ENCODE results near the gene MRPL16. TPM values are rescaled to one million over a fixed set of nuclear protein-coding genes. Genes with fewer than 3 reads are reported as not detected.

Gene MRPL16
- total and polyA plus RNA-seq, 2 of the 13 experiments (the other 11 are each of a cell fraction or from before 2014, with no cell fraction given): 45.3 to 62.6 TPM

DNA sequence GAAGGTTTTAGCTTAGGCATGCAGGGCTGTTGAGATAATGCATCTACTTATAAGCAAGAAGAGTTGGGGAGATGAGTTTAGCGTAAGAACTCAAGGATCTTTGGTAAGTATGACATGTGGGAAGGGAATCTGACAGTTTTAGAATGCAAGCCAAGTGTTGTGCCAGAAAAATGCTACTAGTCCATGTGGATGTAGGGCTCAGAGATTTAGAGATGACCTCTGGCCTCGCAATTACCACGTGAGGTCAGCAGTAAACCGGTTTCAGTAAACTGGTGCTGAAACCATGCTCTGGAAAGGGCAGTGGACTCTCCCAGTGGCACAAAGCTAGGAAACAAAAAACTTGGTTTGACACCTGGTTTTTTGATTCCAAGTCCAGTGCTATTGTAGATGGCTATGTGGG, 18.9 kb downstream of the MRPL16 start:
- H3K36me3 ChIP-seq (replicated peaks in 1 of 2; ENCODE audit: control insufficient read depth in 1 of 2, insufficient read depth in 2 of 2, low read length in 2 of 2): peaks cover 20% of the 10 kb centered on the region in 2 experiments; a peak in 4 of 5 replicates
- ATAC-seq (no peak), FAIRE-seq (no peak), DNase-seq (ENCODE audit: low spot score) (no peak)
- BruUV-seq (replicated peaks): no TSS peak
- no peak overlapping the region for H3K27ac ChIP-seq (ENCODE audit: extremely low read length, insufficient read depth, low read length)
- no peak for TF ChIP-seq SOX6 (IDR thresholded peaks at IDR 0.05)
- no peak for TF ChIP-seq SOX6 (CRISPR knock-in tag; IDR thresholded peaks at IDR 0.05)
- TF ChIP-seq, protein P1, sequence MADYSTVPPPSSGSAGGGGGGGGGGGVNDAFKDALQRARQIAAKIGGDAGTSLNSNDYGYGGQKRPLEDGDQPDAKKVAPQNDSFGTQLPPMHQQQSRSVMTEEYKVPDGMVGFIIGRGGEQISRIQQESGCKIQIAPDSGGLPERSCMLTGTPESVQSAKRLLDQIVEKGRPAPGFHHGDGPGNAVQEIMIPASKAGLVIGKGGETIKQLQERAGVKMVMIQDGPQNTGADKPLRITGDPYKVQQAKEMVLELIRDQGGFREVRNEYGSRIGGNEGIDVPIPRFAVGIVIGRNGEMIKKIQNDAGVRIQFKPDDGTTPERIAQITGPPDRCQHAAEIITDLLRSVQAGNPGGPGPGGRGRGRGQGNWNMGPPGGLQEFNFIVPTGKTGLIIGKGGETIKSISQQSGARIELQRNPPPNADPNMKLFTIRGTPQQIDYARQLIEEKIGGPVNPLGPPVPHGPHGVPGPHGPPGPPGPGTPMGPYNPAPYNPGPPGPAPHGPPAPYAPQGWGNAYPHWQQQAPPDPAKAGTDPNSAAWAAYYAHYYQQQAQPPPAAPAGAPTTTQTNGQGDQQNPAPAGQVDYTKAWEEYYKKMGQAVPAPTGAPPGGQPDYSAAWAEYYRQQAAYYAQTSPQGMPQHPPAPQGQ (CRISPR knock-in tag; IDR thresholded peaks at IDR 0.05; ENCODE audit: borderline replicate concordance): no peak
- TF ChIP-seq ZNF616 (CRISPR knock-in tag; IDR thresholded peaks at IDR 0.05; ENCODE audit: low read depth): no peak
- TF ChIP-seq ZNF577 (CRISPR knock-in tag; IDR thresholded peaks at IDR 0.05; ENCODE audit: borderline replicate concordance, low read depth): no peak
- no peak for TF ChIP-seq ZNF331 (CRISPR knock-in tag; IDR thresholded peaks at IDR 0.05)
- TF ChIP-seq ZKSCAN5 (CRISPR knock-in tag; IDR thresholded peaks at IDR 0.05): no peak
- no peak for TF ChIP-seq ZNF556 (CRISPR knock-in tag; IDR thresholded peaks at IDR 0.05; ENCODE audit: borderline replicate concordance)
- TF ChIP-seq, protein P2, sequence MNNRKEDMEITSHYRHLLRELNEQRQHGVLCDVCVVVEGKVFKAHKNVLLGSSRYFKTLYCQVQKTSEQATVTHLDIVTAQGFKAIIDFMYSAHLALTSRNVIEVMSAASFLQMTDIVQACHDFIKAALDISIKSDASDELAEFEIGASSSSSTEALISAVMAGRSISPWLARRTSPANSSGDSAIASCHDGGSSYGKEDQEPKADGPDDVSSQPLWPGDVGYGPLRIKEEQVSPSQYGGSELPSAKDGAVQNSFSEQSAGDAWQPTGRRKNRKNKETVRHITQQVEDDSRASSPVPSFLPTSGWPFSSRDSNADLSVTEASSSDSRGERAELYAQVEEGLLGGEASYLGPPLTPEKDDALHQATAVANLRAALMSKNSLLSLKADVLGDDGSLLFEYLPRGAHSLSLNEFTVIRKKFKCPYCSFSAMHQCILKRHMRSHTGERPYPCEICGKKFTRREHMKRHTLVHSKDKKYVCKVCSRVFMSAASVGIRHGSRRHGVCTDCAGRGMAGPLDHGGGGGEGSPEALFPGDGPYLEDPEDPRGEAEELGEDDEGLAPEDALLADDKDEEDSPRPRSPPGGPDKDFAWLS (CRISPR knock-in tag; IDR thresholded peaks at IDR 0.05; ENCODE audit: borderline replicate concordance): no peak
- TF ChIP-seq, protein P3, sequence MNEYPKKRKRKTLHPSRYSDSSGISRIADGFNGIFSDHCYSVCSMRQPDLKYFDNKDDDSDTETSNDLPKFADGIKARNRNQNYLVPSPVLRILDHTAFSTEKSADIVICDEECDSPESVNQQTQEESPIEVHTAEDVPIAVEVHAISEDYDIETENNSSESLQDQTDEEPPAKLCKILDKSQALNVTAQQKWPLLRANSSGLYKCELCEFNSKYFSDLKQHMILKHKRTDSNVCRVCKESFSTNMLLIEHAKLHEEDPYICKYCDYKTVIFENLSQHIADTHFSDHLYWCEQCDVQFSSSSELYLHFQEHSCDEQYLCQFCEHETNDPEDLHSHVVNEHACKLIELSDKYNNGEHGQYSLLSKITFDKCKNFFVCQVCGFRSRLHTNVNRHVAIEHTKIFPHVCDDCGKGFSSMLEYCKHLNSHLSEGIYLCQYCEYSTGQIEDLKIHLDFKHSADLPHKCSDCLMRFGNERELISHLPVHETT (CRISPR knock-in tag; conservative IDR thresholded peaks at IDR 0.05): no peak
- no peak for TF ChIP-seq MTF2 (CRISPR knock-in tag; IDR thresholded peaks at IDR 0.05; ENCODE audit: borderline replicate concordance)
- TF ChIP-seq ZBTB21 (CRISPR knock-in tag; IDR thresholded peaks at IDR 0.05): no peak
- no peak for TF ChIP-seq ZNF326 (CRISPR knock-in tag; IDR thresholded peaks at IDR 0.05; ENCODE audit: borderline replicate concordance)
- TF ChIP-seq TFDP2 (CRISPR knock-in tag; IDR thresholded peaks at IDR 0.05): no peak
- TF ChIP-seq USF2 (IDR thresholded peaks at IDR 0.05; ENCODE audit: low read depth, low read length): no peak
- no peak for TF ChIP-seq USF2 (CRISPR knock-in tag; IDR thresholded peaks at IDR 0.05; ENCODE audit: borderline replicate concordance)
- H3K4me3 ChIP-seq (replicated peaks in 1 of 3; ENCODE audit: insufficient read depth in 1 of 3, low read depth in 2 of 3, low read length in 3 of 3): no peak overlapping the region
- H3K4me1 ChIP-seq (ENCODE audit: insufficient read depth, low read length): peaks cover 10% of the 10 kb centered on the region
- H3K9ac ChIP-seq (ENCODE audit: insufficient read depth, low read depth, low read length): no peak overlapping the region
- intact Hi-C loops (cut with micrococcal nuclease; ENCODE audit: unreplicated experiment) (no loop called here), in situ Hi-C loops (cut with HindIII; ENCODE audit: extremely low pct_ligation_motif_present, low pct_unique_long_range_greater_than_20kb) (no loop called here)
- H3K4me2 ChIP-seq (ENCODE audit: low read depth, low read length): no peak overlapping the region
- no peaks in the 10 kb centered on the region for H3K27me3 ChIP-seq (ENCODE audit: control insufficient read depth in 1 of 2, insufficient read depth in 2 of 2, low read length in 2 of 2)
- POLR2A ChIA-PET: no interaction called here
- 88% methylated on average over 4 of the region's 4 CpGs for WGBS (ENCODE audit: low lambda C conversion rate)
- CTCF ChIA-PET (ENCODE audit: low intra/inter-chr PET ratio, low total read pairs): no interaction called here
- H2AFZ ChIP-seq (ENCODE audit: low read length): no peak overlapping the region
- H4K20me1 ChIP-seq (ENCODE audit: insufficient read depth, low read length): no peaks in the 10 kb centered on the region
- no peaks in the 10 kb centered on the region for H3K9me3 ChIP-seq (ENCODE audit: low read length)
- H3K79me2 ChIP-seq (ENCODE audit: insufficient read depth, low read length): no peaks in the 10 kb centered on the region
